Measurements from ENCODE around the gene EGR2. TPM values are rescaled to one million over a fixed set of nuclear protein-coding genes. Genes with fewer than 3 reads are reported as not detected.

EGR2 gene
- 1 to 10 TPM; 2.0 to 2.8 TPM for total RNA-seq

DNA sequence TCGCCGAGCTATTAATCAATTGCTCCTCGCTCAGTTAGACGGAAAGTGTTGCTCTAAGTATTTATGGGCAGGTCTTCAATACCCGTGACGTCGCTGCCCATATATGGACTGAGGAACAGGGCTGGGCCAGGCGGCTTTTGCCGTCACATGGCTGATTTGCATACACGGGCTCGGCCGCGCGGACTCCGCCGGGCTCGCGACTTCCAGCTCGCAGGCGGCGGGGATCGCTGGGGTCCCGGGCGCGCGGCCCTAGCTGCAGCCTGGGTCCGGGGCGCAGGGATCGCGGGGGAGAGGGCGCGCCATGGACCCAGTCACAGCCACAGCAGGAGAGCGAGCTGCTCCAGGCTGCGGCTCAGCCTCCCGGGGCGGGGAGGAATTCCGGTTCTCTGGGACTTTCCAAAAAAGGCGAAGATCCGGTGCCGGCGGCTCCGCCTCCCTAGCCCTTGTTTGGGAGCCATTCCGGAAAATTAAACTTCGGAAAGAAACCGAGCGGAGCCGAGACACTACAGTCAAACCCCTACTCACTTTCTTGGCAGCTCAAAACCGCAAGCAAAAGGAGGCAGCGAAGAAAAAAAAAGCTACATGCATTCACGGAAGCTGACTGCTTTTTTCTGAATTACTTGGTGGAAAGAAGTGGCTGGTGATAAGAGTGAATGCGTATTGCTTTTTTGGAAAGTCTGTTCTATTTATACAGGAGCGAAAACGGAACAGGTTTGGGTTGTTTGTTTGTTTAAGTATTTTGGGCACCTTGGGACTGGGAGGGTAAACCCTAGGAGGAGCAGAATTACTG lies at the start of gene EGR2:
TSS of gene EGR2 (minus strand) at position 36 of the 790 bp plus-strand sequence. CDS start 337 bp downstream, outside the sequence.

DNA sequence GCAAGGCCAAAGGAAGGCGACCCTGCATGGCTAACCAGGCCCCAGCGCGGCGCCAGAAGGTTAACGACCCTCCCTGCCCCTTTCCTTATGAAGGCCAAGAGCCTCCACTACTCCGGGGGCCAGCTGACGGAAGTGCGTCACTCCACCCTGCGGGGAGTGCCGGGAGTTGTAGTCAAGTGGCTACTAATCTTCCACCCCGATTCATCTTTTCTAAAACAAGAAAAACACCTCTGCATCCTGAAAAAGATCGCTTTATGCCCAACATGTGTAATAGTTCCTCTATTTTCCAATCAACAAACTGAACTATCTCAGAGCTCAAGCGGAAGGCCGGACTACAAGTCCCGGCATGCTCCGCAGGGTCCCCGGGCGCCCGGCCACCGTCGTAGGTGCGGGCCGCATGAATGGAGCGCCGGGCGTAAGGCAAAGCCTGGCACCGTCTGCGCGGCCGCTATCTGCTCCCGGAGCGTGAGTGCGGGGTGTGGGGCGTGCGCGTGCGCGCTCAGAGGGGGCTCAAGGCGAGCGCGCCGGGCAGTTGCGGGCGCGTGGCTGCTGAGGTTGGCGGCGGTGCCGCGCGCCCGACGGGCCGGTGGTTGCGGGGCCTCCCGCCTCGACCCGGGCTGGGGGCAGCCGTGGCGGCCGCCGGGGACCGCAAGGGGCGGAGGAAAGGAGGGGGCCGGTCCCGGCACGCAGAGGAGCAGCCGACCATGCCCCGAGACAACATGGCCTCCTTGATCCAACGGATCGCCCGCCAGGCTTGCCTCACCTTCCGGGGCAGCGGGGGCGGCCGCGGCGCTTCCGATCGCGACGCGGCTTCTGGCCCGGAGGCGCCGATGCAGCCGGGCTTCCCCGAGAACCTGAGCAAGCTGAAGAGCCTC lies 11.6 kb downstream of the EGR2 start, which contains the start of gene ADO:
TSS of gene ADO (plus strand) at position 365 of the 875 bp plus-strand sequence. CDS start at position 705, 340 bp downstream.

Other genes starting within 250 kb of the EGR2 start
- 10 to 100 TPM; 19.3 to 21.2 TPM for gene ADO, start 11.6 kb downstream of the EGR2 start, total RNA-seq

Measured in activated naive CD4-positive, alpha-beta T cell treated with anti-CD3 and anti-CD28 coated beads, Interleukin-2, amount 10 ng/mL, durations not matched to agents 5 hours and 36 hours (primary cell).